Choroid plexus epithelial cell (primary cell): Measurements from ENCODE around the gene NPM3.

Source experiments
- DNase-seq: peaks from one replicate; pipeline ENCODE4 v3.0.0-alpha.2; 2010; ENCODE audit warnings: low read depth
- H3K4me3 ChIP-seq: 2 replicates; pipeline ENCODE4 v1.5.1; 2011; ENCODE audit warnings: low read depth, mild to moderate bottlenecking, control low read depth, low read length, moderate library complexity
- TF ChIP-seq, protein P1 (sequence below): conservative IDR thresholded peaks from 2 replicates; pipeline ENCODE4 v1.5.1; 2011; ENCODE audit warnings: low read depth, mild to moderate bottlenecking, control low read depth, inconsistent platforms, low read length, moderate library complexity

Gene NPM3

DNA sequence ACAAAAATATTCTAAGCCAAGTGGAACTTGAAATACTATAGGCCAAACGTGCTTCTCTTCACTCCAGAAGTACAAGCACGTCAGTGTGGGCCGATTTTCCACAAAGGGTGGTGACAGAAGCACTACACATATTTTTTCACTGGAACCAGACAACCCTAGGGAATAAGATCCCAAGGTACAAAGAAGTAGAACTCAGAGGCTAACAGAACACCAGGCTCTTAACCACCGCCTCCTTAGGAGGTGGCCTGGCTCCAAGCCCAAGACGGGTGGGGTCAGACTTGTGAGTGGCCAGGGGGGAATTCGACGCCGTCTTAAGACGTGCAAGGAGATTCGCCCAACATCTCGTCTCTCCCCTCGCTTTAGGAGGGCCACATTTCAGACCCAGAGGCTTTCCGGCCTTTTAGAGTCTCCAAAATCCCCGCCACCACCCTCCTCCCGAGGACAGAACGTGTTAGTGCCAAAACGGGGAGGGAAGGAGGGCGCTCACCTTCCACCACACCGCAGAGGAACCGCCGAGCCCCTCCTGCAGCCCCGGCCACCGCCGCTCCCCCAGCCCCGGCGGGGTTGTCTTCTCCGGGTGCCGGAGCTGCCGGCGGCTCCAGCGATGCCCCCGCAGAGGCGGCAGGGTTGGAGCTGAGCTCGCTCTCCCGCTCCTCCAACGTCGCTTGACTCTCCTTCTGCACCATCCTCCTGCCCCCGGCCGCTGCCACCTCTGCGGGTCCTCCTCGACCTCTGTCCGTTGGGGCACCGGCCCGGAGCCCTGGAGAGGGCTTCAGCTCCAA, 34.3 kb upstream of the NPM3 start:
- H3K4me3 ChIP-seq, result peak overlapping the region; percentile 96
- peak; percentile 98 for DNase-seq
- TF ChIP-seq, protein P1, sequence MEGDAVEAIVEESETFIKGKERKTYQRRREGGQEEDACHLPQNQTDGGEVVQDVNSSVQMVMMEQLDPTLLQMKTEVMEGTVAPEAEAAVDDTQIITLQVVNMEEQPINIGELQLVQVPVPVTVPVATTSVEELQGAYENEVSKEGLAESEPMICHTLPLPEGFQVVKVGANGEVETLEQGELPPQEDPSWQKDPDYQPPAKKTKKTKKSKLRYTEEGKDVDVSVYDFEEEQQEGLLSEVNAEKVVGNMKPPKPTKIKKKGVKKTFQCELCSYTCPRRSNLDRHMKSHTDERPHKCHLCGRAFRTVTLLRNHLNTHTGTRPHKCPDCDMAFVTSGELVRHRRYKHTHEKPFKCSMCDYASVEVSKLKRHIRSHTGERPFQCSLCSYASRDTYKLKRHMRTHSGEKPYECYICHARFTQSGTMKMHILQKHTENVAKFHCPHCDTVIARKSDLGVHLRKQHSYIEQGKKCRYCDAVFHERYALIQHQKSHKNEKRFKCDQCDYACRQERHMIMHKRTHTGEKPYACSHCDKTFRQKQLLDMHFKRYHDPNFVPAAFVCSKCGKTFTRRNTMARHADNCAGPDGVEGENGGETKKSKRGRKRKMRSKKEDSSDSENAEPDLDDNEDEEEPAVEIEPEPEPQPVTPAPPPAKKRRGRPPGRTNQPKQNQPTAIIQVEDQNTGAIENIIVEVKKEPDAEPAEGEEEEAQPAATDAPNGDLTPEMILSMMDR, result no peak

DNA sequence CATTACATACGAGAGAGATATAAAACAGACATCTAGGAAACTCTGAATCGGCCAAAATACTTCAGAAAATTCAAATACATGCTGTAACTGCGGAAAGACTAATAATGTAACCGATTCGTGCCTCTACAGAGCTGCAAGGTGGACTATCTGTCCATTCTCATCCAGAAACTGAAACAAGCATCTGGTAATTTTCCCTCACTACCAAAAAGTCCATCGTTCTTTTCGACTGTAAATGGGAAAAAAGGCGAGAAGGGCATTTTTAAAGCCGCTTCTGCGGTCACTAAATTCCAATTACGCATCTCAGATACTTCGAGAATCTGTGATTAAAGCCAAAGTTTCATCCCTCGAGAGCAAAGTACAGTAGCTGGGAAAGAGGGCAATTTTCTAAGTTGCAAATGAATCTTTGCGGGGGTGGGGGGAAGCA, 33.7 kb upstream of the NPM3 start:
- no peak for DNase-seq
- peak overlapping the region; percentile 96 for H3K4me3 ChIP-seq
- TF ChIP-seq, protein P1, result no peak

DNA sequence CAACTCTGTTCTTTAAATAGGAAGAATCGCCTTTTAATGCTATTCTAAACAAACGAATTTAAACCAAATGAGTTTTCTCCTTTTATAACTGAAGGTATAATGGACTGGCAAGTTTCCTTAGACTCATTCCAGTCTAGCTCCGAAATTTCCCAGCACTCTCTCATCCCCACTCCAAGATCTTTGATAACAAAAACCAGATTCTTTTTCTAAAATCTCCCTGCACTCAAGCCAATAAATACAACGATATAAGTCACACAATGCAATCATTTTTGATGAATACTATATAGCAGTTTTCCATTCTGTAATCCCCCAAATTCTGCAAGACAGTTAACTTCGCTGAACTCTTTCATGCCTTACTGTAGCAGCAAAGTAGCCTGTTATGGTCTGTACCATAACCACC, 33.1 kb upstream of the NPM3 start:
- DNase-seq, result no peak
- TF ChIP-seq, protein P1, result no peak
- peak overlapping the region; percentile 96 for H3K4me3 ChIP-seq

GRCh38 chr10:101814466-101815071, 31.3 kb upstream of the NPM3 start:
- H3K4me3 ChIP-seq, result peak overlapping the region; percentile 96
- no peak for DNase-seq
- TF ChIP-seq, protein P1, result no peak

GRCh38 chr10:101812606-101813005, 29.4 kb upstream of the NPM3 start:
- TF ChIP-seq, protein P1, result no peak
- no peak overlapping the region for H3K4me3 ChIP-seq
- no peak for DNase-seq

- DNase-seq, result no peak
- no peak overlapping the region for H3K4me3 ChIP-seq
Measured at GRCh38 chr10:101807158-101807557, 23.9 kb upstream of the NPM3 start.

More at GRCh38 chr10:101807158-101807557, 23.9 kb upstream of the NPM3 start:
- TF ChIP-seq, protein P1, result no peak
